GM18499 (cell line): Measurements from ENCODE around the gene USP37.
A peak's percentile ranks its signal among the peaks of the same experiment; 100 is the strongest.
"Not testable (repeated sequence)": the region's sequence is repeated elsewhere in the genome, so short reads cannot be mapped to it uniquely, and the experiment has no call there.

Source experiments
- ATAC-seq: cut with Tn5 transposase; IDR thresholded peaks from one replicate; pipeline ENCODE4 v1.9.1; 2021; ENCODE audit warnings: moderate number of reproducible peaks; ENCODE audit not compliant: insufficient read depth, unreplicated experiment

Gene USP37

GRCh38 chr2:218558986-218559385 is 9.2 kb downstream of the USP37 start:
- no peak for ATAC-seq

- no peak for ATAC-seq
These were observed 10.2 kb downstream of the USP37 start for GRCh38 chr2:218557941-218558340.

- ATAC-seq, result no peak
These were observed 12.6 kb downstream of the USP37 start for GRCh38 chr2:218555527-218555926.

- not testable (repeated sequence) for ATAC-seq
These were observed 13.9 kb downstream of the USP37 start for GRCh38 chr2:218554225-218554624.

- ATAC-seq, result no peak
These were observed 20.2 kb downstream of the USP37 start for GRCh38 chr2:218547978-218548377.

- ATAC-seq, result no peak
These were observed 20.6 kb downstream of the USP37 start for GRCh38 chr2:218547511-218547910.

- no peak for ATAC-seq
These were observed 22.1 kb downstream of the USP37 start for GRCh38 chr2:218546012-218546411.

GRCh38 chr2:218540015-218540414 is 28.1 kb downstream of the USP37 start:
- no peak for ATAC-seq

- ATAC-seq, result no peak
These were observed 31.2 kb downstream of the USP37 start for GRCh38 chr2:218536804-218537494.

GRCh38 chr2:218529990-218530389 is 38.2 kb downstream of the USP37 start:
- no peak for ATAC-seq

GRCh38 chr2:218528409-218528808 is 39.7 kb downstream of the USP37 start:
- ATAC-seq, result not testable (repeated sequence)

GRCh38 chr2:218523651-218524050 is 44.5 kb downstream of the USP37 start:
- ATAC-seq, result no peak

- no peak for ATAC-seq
These were observed 49.3 kb downstream of the USP37 start for GRCh38 chr2:218518876-218519275.

GRCh38 chr2:218517434-218518206 is 50.5 kb downstream of the USP37 start:
- peak; percentile 56 for ATAC-seq

- no peak for ATAC-seq
These were observed 51.5 kb downstream of the USP37 start for GRCh38 chr2:218516614-218517013.

GRCh38 chr2:218513676-218514075 is 54.5 kb downstream of the USP37 start:
- no peak for ATAC-seq

GRCh38 chr2:218508299-218508698 is 59.9 kb downstream of the USP37 start:
- ATAC-seq, result no peak

GRCh38 chr2:218505754-218506371 is 62.3 kb downstream of the USP37 start:
- no peak for ATAC-seq

GRCh38 chr2:218501665-218502064 is 66.5 kb downstream of the USP37 start:
- ATAC-seq, result no peak

- ATAC-seq, result no peak
These were observed 67.6 kb downstream of the USP37 start for GRCh38 chr2:218500501-218501060.
